GM23338 (cell line): ENCODE results near the gene PHKB.
"Not testable (repeated sequence)": the region's sequence is repeated elsewhere in the genome, so short reads cannot be mapped to it uniquely, and the experiment has no call there.

Experiments
- CREB1 ChIP-seq: fragments of 250-450 bp; sonication (Bioruptor Pico); IDR thresholded peaks from 2 replicates; pipeline ENCODE4 v1.5.0; 2020; ENCODE audit warnings: low read depth, mild to moderate bottlenecking, moderate library complexity
- EZH2 ChIP-seq: fragments of 200-600 bp; sonication (generic); IDR thresholded peaks from one replicate; pipeline ENCODE4 v1.8.0; 2017; ENCODE audit warnings: antibody characterized with exemption, mild to moderate bottlenecking, low read depth; ENCODE audit not compliant: unreplicated experiment
- EZH2phosphoT487 ChIP-seq: fragments of 200-600 bp; sonication (generic); IDR thresholded peaks from one replicate; pipeline ENCODE4 v1.8.1; 2018; ENCODE audit warnings: antibody characterized with exemption; ENCODE audit not compliant: unreplicated experiment
- JUNB ChIP-seq: IDR thresholded peaks from one replicate; pipeline ENCODE4 v1.6.1; 2016; ENCODE audit warnings: antibody characterized with exemption; ENCODE audit not compliant: unreplicated experiment
- NANOG ChIP-seq: IDR thresholded peaks from 2 replicates; pipeline ENCODE4 v1.6.1; 2016; ENCODE audit warnings: antibody characterized with exemption, borderline replicate concordance
- POLR2AphosphoS5 ChIP-seq: IDR thresholded peaks from 2 replicates; pipeline ENCODE4 v1.6.1; 2016; ENCODE audit warnings: antibody characterized with exemption, low read depth
- STAT1 ChIP-seq: IDR thresholded peaks from one replicate; pipeline ENCODE4 v1.6.1; 2016; ENCODE audit warnings: antibody characterized with exemption; ENCODE audit not compliant: unreplicated experiment
- ZNF114 ChIP-seq: fragments of 250-450 bp; sonication (Bioruptor Pico); IDR thresholded peaks from 2 replicates; pipeline ENCODE4 v1.5.0; 2020; ENCODE audit warnings: mild to moderate bottlenecking, moderate library complexity
- ZNF331 ChIP-seq: fragments of 250-450 bp; sonication (Bioruptor Pico); IDR thresholded peaks from 2 replicates; pipeline ENCODE4 v1.5.0; 2020; ENCODE audit warnings: low read depth, mild to moderate bottlenecking, moderate library complexity
- TF ChIP-seq, protein P1 (sequence below): IDR thresholded peaks from one replicate; pipeline ENCODE4 v1.6.1; 2018; ENCODE audit warnings: antibody characterized with exemption; ENCODE audit not compliant: unreplicated experiment
- TF ChIP-seq, protein P2 (sequence below), 2 experiments: fragments of 200-600 bp in 1 of 2; sonication (generic) in 1 of 2; conservative IDR thresholded peaks; 2 replicates each; pipeline versions ENCODE4 v1.5.1 to v1.6.1; 2016 to 2017; ENCODE audit warnings: antibody characterized with exemption in 2 of 2, low read depth in 2 of 2, mild to moderate bottlenecking in 2 of 2, moderate library complexity in 1 of 2
- TF ChIP-seq, protein P3 (sequence below): IDR thresholded peaks from 2 replicates; pipeline ENCODE4 v1.6.1; 2016; ENCODE audit warnings: antibody characterized with exemption

DNA sequence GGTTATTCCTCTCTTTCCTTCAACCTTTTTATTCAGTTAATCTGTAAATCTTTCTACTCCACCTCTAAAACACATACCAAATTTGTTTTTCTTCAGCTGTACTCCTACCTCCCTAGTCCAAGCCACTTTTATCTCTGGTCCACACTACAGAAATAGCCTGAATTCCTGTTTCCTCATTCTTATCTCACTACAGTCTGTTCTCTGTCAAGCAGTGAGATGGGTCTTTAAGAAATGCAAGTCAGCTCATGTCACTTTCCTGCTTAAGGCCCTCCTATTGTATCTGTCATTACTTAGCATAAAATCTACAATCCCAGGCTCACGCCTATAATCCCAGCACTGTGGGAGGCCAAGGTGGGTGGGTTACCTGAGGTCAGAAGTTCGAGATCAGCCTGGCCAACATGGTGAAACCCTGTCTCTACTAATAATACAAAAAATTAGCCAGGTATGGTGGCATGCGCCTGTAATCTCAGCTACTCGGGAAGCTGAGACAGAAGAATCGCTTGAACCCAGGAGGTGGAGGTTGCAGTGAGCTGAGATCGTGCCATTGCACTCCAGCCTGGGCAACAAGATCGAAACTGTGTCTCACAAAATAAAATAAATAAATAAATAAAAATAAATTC lies 7.0 kb downstream of the PHKB start:
- TF ChIP-seq, protein P1, sequence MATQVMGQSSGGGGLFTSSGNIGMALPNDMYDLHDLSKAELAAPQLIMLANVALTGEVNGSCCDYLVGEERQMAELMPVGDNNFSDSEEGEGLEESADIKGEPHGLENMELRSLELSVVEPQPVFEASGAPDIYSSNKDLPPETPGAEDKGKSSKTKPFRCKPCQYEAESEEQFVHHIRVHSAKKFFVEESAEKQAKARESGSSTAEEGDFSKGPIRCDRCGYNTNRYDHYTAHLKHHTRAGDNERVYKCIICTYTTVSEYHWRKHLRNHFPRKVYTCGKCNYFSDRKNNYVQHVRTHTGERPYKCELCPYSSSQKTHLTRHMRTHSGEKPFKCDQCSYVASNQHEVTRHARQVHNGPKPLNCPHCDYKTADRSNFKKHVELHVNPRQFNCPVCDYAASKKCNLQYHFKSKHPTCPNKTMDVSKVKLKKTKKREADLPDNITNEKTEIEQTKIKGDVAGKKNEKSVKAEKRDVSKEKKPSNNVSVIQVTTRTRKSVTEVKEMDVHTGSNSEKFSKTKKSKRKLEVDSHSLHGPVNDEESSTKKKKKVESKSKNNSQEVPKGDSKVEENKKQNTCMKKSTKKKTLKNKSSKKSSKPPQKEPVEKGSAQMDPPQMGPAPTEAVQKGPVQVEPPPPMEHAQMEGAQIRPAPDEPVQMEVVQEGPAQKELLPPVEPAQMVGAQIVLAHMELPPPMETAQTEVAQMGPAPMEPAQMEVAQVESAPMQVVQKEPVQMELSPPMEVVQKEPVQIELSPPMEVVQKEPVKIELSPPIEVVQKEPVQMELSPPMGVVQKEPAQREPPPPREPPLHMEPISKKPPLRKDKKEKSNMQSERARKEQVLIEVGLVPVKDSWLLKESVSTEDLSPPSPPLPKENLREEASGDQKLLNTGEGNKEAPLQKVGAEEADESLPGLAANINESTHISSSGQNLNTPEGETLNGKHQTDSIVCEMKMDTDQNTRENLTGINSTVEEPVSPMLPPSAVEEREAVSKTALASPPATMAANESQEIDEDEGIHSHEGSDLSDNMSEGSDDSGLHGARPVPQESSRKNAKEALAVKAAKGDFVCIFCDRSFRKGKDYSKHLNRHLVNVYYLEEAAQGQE: not testable (repeated sequence)
- TF ChIP-seq CREB1 (CRISPR knock-in tag); EZH2phosphoT487; EZH2; STAT1; POLR2AphosphoS5; JUNB; NANOG; ZNF331 (CRISPR knock-in tag); ZNF114 (CRISPR knock-in tag): not testable (repeated sequence)
- TF ChIP-seq, protein P2, sequence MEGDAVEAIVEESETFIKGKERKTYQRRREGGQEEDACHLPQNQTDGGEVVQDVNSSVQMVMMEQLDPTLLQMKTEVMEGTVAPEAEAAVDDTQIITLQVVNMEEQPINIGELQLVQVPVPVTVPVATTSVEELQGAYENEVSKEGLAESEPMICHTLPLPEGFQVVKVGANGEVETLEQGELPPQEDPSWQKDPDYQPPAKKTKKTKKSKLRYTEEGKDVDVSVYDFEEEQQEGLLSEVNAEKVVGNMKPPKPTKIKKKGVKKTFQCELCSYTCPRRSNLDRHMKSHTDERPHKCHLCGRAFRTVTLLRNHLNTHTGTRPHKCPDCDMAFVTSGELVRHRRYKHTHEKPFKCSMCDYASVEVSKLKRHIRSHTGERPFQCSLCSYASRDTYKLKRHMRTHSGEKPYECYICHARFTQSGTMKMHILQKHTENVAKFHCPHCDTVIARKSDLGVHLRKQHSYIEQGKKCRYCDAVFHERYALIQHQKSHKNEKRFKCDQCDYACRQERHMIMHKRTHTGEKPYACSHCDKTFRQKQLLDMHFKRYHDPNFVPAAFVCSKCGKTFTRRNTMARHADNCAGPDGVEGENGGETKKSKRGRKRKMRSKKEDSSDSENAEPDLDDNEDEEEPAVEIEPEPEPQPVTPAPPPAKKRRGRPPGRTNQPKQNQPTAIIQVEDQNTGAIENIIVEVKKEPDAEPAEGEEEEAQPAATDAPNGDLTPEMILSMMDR (conservative IDR thresholded peaks at IDR 0.05; ENCODE audit: low read depth in 2 of 2): not testable (repeated sequence)
- TF ChIP-seq, protein P3, sequence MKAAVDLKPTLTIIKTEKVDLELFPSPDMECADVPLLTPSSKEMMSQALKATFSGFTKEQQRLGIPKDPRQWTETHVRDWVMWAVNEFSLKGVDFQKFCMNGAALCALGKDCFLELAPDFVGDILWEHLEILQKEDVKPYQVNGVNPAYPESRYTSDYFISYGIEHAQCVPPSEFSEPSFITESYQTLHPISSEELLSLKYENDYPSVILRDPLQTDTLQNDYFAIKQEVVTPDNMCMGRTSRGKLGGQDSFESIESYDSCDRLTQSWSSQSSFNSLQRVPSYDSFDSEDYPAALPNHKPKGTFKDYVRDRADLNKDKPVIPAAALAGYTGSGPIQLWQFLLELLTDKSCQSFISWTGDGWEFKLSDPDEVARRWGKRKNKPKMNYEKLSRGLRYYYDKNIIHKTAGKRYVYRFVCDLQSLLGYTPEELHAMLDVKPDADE: not testable (repeated sequence)
